ENCODE measurements around the gene ARHGEF16. TPM values are rescaled to one million over a fixed set of nuclear protein-coding genes. Genes with fewer than 3 reads are reported as not detected.

ARHGEF16 gene
- total RNA-seq, 1 donor from 2014 or later = 1.7 TPM

DNA sequence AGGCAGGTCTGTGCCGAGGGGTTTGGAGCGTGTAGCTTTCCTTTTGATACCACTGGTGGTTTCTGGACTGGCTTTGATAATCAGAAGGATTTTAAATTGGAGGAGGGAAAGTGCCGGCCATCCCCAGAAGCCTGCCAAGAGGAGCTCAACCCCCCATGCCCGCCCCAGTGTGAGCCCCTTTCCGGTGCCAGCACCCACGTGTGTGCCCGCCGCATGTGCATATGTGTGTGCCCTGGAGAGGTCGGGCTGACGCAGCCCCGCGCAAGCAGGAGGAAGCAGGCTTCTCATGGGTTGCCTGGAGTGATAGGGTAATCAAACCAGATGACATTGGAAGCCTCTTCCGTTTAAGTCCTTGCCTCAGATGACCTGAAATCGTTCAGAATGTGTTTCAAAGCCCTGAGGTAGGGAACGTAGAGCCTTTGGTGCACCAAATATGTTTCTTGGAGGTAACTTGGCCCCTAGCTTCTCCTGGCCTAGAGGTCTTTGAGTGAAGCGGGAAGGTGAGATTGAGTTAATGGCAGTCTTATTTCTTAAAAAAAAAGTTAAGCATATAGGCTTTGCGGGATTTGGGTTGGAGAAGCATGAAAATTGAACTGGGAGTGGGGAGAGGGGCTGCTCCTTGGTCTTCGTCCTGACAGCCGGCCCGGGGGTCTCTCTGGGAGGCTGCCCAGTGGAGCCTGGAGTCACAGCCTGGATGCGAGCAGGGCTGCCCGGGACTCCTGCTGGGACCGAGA, 34.1 kb upstream of the ARHGEF16 start:
- Mint-ChIP-seq H3K4me1 (ENCODE audit: unreplicated experiment) (peaks cover 14% of the 10 kb centered on the region), H3K27me3 (ENCODE audit: unreplicated experiment) (peaks cover 7% of the 10 kb centered on the region), H3K4me3 (ENCODE audit: unreplicated experiment) (no peak overlapping the region), H3K9me3 (ENCODE audit: unreplicated experiment) (peaks cover 5% of the 10 kb centered on the region), H3K27ac (ENCODE audit: unreplicated experiment) (no peak overlapping the region), H3K36me3 (ENCODE audit: low read depth, unreplicated experiment) (peaks cover 21% of the 10 kb centered on the region)
- no peak for DNase-seq (ENCODE audit: low spot score)
- TF ChIP-seq, protein P1, sequence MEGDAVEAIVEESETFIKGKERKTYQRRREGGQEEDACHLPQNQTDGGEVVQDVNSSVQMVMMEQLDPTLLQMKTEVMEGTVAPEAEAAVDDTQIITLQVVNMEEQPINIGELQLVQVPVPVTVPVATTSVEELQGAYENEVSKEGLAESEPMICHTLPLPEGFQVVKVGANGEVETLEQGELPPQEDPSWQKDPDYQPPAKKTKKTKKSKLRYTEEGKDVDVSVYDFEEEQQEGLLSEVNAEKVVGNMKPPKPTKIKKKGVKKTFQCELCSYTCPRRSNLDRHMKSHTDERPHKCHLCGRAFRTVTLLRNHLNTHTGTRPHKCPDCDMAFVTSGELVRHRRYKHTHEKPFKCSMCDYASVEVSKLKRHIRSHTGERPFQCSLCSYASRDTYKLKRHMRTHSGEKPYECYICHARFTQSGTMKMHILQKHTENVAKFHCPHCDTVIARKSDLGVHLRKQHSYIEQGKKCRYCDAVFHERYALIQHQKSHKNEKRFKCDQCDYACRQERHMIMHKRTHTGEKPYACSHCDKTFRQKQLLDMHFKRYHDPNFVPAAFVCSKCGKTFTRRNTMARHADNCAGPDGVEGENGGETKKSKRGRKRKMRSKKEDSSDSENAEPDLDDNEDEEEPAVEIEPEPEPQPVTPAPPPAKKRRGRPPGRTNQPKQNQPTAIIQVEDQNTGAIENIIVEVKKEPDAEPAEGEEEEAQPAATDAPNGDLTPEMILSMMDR (IDR thresholded peaks at IDR 0.05; ENCODE audit: unreplicated experiment) = no peak

GRCh38 chr1:3422638-3423037, 31.8 kb upstream of the ARHGEF16 start:
- DNase-seq (ENCODE audit: low spot score) = no peak
- TF ChIP-seq, protein P1 (IDR thresholded peaks at IDR 0.05; ENCODE audit: unreplicated experiment) = no peak
- peaks cover 14% of the 10 kb centered on the region for H3K4me1 Mint-ChIP-seq (ENCODE audit: unreplicated experiment)
- H3K4me3 Mint-ChIP-seq (ENCODE audit: unreplicated experiment) = no peak overlapping the region
- no peak overlapping the region for H3K27ac Mint-ChIP-seq (ENCODE audit: unreplicated experiment)
- peaks cover 6% of the 10 kb centered on the region for H3K27me3 Mint-ChIP-seq (ENCODE audit: unreplicated experiment)
- H3K36me3 Mint-ChIP-seq (ENCODE audit: low read depth, unreplicated experiment) = peaks cover 16% of the 10 kb centered on the region
- H3K9me3 Mint-ChIP-seq (ENCODE audit: unreplicated experiment) = peaks cover 5% of the 10 kb centered on the region

DNA sequence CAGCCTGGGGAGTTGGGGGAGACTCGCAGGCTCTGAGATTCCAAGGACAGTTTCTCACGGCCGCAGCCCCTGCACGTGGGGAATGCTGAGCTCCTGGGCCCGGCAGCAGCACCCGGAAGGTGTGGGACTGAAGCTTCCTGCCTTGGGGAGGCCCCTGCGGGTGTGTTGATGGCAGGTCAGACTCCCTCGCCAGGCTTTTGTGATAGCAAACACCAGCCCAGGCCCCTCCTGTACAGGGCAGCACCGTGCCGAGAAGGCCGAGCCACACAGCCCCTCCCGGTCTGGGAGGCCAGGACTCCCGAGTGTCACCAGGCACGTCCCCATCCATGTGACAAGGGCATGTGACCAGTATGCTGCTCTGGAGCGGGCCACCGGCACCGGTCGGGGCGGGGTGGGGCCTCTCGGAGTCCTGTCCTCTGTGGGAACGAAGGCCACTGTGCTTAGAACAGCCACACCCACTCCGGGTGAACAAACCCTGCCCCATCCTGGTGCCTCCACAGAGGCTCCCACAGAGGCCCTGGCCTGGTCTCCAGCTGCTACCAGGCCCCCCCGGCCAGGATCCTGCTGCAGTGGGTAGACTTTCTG, 31.1 kb upstream of the ARHGEF16 start:
- no peak overlapping the region for H3K27ac Mint-ChIP-seq (ENCODE audit: unreplicated experiment)
- no peak overlapping the region for H3K4me3 Mint-ChIP-seq (ENCODE audit: unreplicated experiment)
- no peak for DNase-seq (ENCODE audit: low spot score)
- H3K36me3 Mint-ChIP-seq (ENCODE audit: low read depth, unreplicated experiment) = peaks cover 16% of the 10 kb centered on the region
- TF ChIP-seq, protein P1 (IDR thresholded peaks at IDR 0.05; ENCODE audit: unreplicated experiment) = no peak
- H3K9me3 Mint-ChIP-seq (ENCODE audit: unreplicated experiment) = peaks cover 5% of the 10 kb centered on the region
- peaks cover 6% of the 10 kb centered on the region for H3K27me3 Mint-ChIP-seq (ENCODE audit: unreplicated experiment)
- peaks cover 14% of the 10 kb centered on the region for H3K4me1 Mint-ChIP-seq (ENCODE audit: unreplicated experiment)

DNA sequence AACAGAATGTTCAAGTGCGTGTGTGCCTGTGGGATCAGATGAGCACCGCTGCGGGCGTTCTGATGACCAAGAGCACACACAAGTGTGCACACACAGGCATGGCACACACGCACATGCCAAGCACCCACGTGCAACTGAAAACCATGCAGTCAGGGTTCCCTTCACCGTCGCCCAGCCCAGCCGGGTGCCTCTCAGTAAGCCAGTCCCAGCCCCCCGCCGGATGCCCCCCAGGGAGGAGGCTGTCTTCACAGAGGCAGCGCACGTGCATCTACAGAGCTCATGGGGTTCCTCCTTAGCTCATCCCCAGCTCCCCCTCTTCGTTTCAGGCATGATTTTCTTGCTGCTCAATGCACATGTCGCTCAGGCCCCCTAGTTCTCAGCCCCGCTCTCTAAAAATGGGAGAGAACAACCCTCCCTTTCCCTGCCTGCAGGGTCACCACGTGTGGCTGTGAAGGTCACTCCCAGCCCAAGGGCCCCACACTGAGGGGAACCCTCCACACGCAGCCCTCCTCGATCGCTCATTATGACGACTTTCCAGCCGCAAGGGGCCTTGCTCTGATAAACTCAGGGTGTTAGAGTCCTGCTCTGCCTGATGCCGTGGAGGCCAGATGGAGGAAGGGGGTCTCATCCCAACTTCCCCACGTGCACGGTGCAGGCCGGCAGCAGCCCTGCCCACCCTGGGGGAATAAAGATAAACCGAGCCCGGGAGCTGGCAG, 30.4 kb upstream of the ARHGEF16 start:
- Mint-ChIP-seq H3K4me3 (ENCODE audit: unreplicated experiment) (no peak overlapping the region), H3K27ac (ENCODE audit: unreplicated experiment) (no peak overlapping the region), H3K4me1 (ENCODE audit: unreplicated experiment) (peaks cover 14% of the 10 kb centered on the region), H3K36me3 (ENCODE audit: low read depth, unreplicated experiment) (peaks cover 16% of the 10 kb centered on the region), H3K9me3 (ENCODE audit: unreplicated experiment) (peaks cover 5% of the 10 kb centered on the region), H3K27me3 (ENCODE audit: unreplicated experiment) (peaks cover 6% of the 10 kb centered on the region)
- no peak for DNase-seq (ENCODE audit: low spot score)
- TF ChIP-seq, protein P1 (IDR thresholded peaks at IDR 0.05; ENCODE audit: unreplicated experiment) = no peak

Measured in endothelial cell (in vitro differentiated cells).